GM18520 (cell line): ENCODE measurements around the gene IFNGR1.
"Not testable (repeated sequence)": the region's sequence is repeated elsewhere in the genome, so short reads cannot be mapped to it uniquely, and the experiment has no call there.

Experiments used
- ATAC-seq: cut with Tn5 transposase; IDR thresholded peaks from one replicate; pipeline ENCODE4 v1.9.1; 2021; ENCODE audit not compliant: unreplicated experiment

The IFNGR1 gene

GRCh38 chr6:137236581-137237355, 17.6 kb upstream of the IFNGR1 start:
- ATAC-seq = no peak

GRCh38 chr6:137235686-137236085, 16.5 kb upstream of the IFNGR1 start:
- no peak for ATAC-seq

GRCh38 chr6:137233911-137234863, 15.0 kb upstream of the IFNGR1 start:
- no peak for ATAC-seq

- no peak for ATAC-seq
These were observed 12.7 kb upstream of the IFNGR1 start for GRCh38 chr6:137231895-137232294.

- ATAC-seq = no peak
These were observed 11.9 kb upstream of the IFNGR1 start for GRCh38 chr6:137230956-137231555.

- no peak for ATAC-seq
These were observed 11.4 kb upstream of the IFNGR1 start for GRCh38 chr6:137230547-137230946.

GRCh38 chr6:137229075-137229759, 10.0 kb upstream of the IFNGR1 start:
- no peak for ATAC-seq

GRCh38 chr6:137227871-137228302, 8.7 kb upstream of the IFNGR1 start:
- ATAC-seq = no peak

GRCh38 chr6:137226697-137227096, 7.5 kb upstream of the IFNGR1 start:
- ATAC-seq = no peak

- peak; percentile 59 for ATAC-seq
These were observed 5.6 kb upstream of the IFNGR1 start for GRCh38 chr6:137224799-137225198.

GRCh38 chr6:137223370-137224131, 4.4 kb upstream of the IFNGR1 start:
- ATAC-seq = no peak

GRCh38 chr6:137222381-137222780, 3.2 kb upstream of the IFNGR1 start:
- no peak for ATAC-seq

- ATAC-seq = no peak
These were observed 573 bp upstream of the IFNGR1 start for GRCh38 chr6:137219664-137220252.

- peak; percentile 28 for ATAC-seq
These were observed 690 bp downstream of the IFNGR1 start for GRCh38 chr6:137218473-137218916.

- ATAC-seq = no peak
These were observed 1.2 kb downstream of the IFNGR1 start for GRCh38 chr6:137217801-137218472.

GRCh38 chr6:137216875-137217553, 2.2 kb downstream of the IFNGR1 start:
- no peak for ATAC-seq

GRCh38 chr6:137216106-137216505, 3.1 kb downstream of the IFNGR1 start:
- ATAC-seq = no peak

- not testable (repeated sequence) for ATAC-seq
These were observed 3.6 kb downstream of the IFNGR1 start for GRCh38 chr6:137215630-137216029.

- no peak for ATAC-seq
These were observed 4.3 kb downstream of the IFNGR1 start for GRCh38 chr6:137214931-137215330.
